GM12872 (cell line): ENCODE data around the gene FDXR.

Source experiments
- CTCF ChIP-seq: IDR thresholded peaks from 3 replicates; pipeline ENCODE4 v1.5.1; 2011; ENCODE audit warnings: low read depth, mild to moderate bottlenecking, low read length, moderate library complexity; ENCODE audit not compliant: insufficient read depth

Gene FDXR

DNA sequence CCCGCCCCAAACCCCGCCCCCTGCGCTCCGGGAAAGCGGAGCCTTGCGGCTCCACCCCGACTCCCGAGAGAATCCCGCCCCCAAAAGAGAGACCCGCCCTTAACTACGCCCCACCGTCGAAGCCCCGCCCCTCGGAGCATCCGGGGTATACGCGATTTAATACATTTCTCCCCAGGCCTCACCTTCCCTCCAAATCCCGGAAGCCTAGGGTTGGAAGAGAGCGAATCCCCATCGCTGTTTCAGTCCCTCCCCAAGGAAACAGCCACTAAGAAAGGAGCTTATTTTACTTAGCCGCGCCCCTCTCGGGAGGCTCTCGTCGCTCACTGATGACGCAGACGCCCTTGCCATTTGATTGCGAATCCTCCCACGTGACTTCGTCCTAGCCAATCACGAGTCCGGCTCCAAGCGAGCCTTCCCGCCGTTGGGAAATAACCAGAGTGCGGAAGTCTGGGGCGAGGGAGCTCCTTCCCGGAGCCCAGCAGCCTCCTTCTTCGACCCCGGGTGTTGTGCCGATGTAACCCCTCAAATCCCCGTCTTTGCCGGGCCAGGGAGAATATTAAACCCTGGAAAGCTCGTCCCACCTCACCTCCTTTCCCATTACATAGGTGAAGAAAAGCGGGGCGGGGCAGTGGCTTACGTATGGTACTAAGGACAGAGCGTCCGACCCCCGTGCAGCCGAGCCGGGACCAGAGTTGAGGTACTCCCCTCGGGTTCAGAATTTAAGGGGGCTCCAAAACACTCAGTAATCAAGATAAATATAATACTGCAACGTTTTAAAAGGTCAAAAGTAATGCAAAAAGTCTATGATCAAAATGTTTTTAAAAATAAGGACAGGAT lies 461 bp upstream of the FDXR start:
- TF ChIP-seq CTCF = no peak

- no peak for TF ChIP-seq CTCF
Observed at GRCh38 chr17:74871356-74872076, 1.3 kb downstream of the FDXR start.

DNA sequence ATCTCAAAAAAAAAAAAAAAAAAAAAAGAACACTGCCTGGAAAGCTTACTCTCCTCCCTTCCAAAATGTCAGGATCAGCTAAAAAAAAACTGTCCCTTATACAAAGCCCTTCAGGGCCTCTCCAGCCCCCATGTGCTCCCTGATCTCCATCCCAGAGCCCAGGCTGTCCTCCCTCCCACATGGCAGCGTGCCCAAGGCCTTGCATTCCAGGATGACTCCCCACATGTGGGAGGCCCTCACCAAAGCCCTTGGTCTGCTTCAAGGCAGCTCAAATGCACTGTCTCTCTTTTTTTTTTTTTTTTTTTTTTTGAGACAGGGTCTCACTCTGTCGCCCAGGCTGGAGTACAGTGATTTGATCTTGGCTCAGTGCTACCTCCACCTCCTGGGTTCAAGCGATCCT lies 2.3 kb downstream of the FDXR start:
- TF ChIP-seq CTCF = no peak

- TF ChIP-seq CTCF = no peak
Observed at GRCh38 chr17:74868908-74869255, 3.9 kb downstream of the FDXR start.

- TF ChIP-seq CTCF = no peak
Observed at GRCh38 chr17:74868251-74868907, 4.4 kb downstream of the FDXR start.

DNA sequence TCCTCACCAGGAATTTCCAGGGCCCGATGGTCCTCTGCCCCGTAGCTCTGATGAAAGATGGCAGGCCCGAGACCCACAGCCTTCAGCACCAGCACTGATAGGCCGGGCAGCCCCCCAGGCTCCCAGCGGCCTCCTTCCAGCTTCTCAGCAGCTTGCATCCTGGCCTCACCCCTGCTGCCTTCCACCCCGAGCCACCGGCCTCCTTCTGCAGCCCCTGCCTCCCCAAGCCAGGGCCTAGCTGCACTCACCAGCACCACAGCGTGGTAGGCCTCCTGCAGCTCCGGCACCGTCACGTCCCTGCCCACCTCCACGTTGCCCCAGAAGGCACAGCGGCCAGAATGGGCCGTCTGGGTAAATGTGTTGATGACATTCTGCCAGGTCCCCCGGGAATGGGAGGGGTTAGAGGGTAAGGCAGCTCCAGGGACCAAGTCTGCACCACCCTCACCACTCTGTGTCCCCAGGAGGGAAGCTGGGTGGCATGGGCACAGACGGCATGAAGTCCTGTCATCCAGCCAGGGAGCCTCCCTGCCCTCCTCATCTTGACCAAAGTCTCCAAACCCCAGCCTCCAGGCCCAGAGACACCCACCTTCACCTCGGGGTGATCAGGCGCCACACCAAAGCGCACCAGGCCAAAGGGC lies 6.5 kb downstream of the FDXR start:
- TF ChIP-seq CTCF = no peak
